ENCODE results near the gene CARD11.

DNA sequence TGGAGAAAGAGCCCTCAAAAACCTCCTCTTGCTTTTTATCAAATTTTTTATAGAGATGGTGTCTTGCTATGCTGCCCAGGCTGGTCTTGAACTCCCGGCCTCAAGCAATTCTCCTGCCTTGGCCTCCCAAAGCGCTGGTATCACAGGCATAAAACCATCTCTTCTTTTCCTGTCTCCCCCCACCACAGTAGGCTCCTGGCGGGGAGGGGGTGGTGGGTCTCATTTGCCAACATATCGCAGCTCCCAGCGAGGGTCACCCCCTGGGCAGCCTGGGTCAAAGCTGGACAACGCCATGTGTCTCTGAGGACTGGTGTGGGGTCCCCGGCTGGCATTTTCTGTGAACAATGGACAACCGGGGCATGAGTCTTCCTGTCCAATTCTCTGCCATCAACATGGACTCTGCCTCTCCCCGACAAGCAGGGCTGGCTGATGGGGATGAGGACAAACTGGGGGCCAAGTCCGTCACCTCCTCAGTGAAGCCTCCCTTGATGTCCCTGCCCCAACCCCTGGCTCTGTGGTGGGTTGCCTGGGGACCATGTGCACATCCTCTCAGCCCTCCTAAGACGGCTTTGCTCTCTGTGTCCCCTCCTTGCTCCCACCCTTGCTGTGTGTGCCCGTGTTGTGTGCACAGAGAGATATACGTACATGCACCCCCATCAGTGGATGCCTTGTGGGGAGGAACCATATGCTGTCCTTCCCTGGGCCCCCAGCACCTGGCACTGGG, 113.2 kb downstream of the CARD11 start:
- TF ChIP-seq, protein P1, sequence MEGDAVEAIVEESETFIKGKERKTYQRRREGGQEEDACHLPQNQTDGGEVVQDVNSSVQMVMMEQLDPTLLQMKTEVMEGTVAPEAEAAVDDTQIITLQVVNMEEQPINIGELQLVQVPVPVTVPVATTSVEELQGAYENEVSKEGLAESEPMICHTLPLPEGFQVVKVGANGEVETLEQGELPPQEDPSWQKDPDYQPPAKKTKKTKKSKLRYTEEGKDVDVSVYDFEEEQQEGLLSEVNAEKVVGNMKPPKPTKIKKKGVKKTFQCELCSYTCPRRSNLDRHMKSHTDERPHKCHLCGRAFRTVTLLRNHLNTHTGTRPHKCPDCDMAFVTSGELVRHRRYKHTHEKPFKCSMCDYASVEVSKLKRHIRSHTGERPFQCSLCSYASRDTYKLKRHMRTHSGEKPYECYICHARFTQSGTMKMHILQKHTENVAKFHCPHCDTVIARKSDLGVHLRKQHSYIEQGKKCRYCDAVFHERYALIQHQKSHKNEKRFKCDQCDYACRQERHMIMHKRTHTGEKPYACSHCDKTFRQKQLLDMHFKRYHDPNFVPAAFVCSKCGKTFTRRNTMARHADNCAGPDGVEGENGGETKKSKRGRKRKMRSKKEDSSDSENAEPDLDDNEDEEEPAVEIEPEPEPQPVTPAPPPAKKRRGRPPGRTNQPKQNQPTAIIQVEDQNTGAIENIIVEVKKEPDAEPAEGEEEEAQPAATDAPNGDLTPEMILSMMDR (IDR thresholded peaks at IDR 0.05) = no peak
- no peak for TF ChIP-seq POLR2A (IDR thresholded peaks at IDR 0.05)
